Endothelial cell of umbilical vein (primary cell): ENCODE results near the gene NPTX1. TPM values are rescaled to one million over a fixed set of nuclear protein-coding genes. Genes with fewer than 3 reads are reported as not detected.

Experiments
- BruUV-seq: library from RNA; stranded (reverse); fragments of 400-500 nt; replicated peaks from 2 replicates; lab custom pipeline; 2021; lab: Mats Ljungman, UMichigan
- CTCF ChIA-PET: fragments of 300-600, 350-600 bp; sonication (Branson Sonifier 250); formaldehyde crosslinking; loops from one replicate; lab custom pipeline; 2021; ENCODE audit warnings: antibody characterized with exemption, inconsistent platforms; lab: Charles Lee
- POLR2A ChIA-PET: fragments of 300-600, 350-600 bp; sonication (Branson Sonifier 250); formaldehyde crosslinking; loops from one replicate; lab custom pipeline; 2021; ENCODE audit warnings: antibody characterized with exemption, inconsistent platforms; lab: Charles Lee
- DNase-seq: peaks from one replicate; pipeline ENCODE4 v3.0.0-alpha.2; 2011; ENCODE audit warnings: low read depth, low spot score
- FAIRE-seq: peaks from 2 replicates; lab custom pipeline; 2011; peaks lifted over from hg19 to GRCh38; lab: Jason Lieb, UNC
- H2AFZ ChIP-seq: 2 replicates; pipeline ENCODE4 v1.6.0; 2012; ENCODE audit warnings: low read depth, low read length, control low read depth, inconsistent platforms
- H3K27ac ChIP-seq: 2 replicates; pipeline ENCODE4 v1.5.1; 2011; ENCODE audit warnings: low read depth, mild to moderate bottlenecking, control low read depth, low read length, moderate library complexity; ENCODE audit not compliant: insufficient read depth
- H3K27me3 ChIP-seq, 2 experiments: 2 replicates each; pipeline versions ENCODE4 v1.6.0 to v1.6.1; 2011; ENCODE audit warnings: low read length in 2 of 2, mixed read lengths in 1 of 2; ENCODE audit not compliant: control insufficient read depth in 2 of 2, insufficient read depth in 2 of 2
- H3K36me3 ChIP-seq, 2 experiments: 2 replicates in 1 of 2; 3 replicates in 1 of 2; pipeline ENCODE4 v1.5.1; 2011; ENCODE audit warnings: low read length in 2 of 2, mild to moderate bottlenecking in 1 of 2, moderate library complexity in 1 of 2; ENCODE audit not compliant: control insufficient read depth in 2 of 2, insufficient read depth in 2 of 2; ENCODE audit errors: extremely low read depth in 1 of 2
- H3K4me1 ChIP-seq: 3 replicates; pipeline ENCODE4 v1.5.1; 2011; ENCODE audit warnings: mild to moderate bottlenecking, low read length; ENCODE audit not compliant: control insufficient read depth, insufficient read depth; ENCODE audit errors: extremely low read depth
- H3K4me2 ChIP-seq: 2 replicates; pipeline ENCODE4 v1.6.1; 2011; ENCODE audit warnings: low read length, control low read depth, mixed read lengths; ENCODE audit not compliant: insufficient read depth
- H3K4me3 ChIP-seq, 3 experiments: fragments of 200-600 bp in 1 of 3; sonication (generic), shearing (Covaris generic) in 1 of 3; replicated peaks in 1 of 3; 2 replicates each; pipeline ENCODE4 v1.5.1; 2011 to 2016; ENCODE audit warnings: control low read depth in 3 of 3, low read length in 3 of 3, mild to moderate bottlenecking in 2 of 3, inconsistent platforms in 1 of 3, low read depth in 1 of 3, moderate library complexity in 1 of 3; ENCODE audit not compliant: insufficient read depth in 1 of 3
- H3K79me2 ChIP-seq: 2 replicates; pipeline ENCODE4 v1.6.0; 2012; ENCODE audit warnings: low read length, inconsistent platforms; ENCODE audit not compliant: control insufficient read depth, insufficient read depth
- H3K9ac ChIP-seq: replicated peaks from 2 replicates; pipeline ENCODE3; 2011; ENCODE audit warnings: low read length, control low read depth; ENCODE audit not compliant: insufficient read depth; ENCODE audit errors: extremely low read depth
- H3K9me1 ChIP-seq: replicated peaks from 3 replicates; pipeline ENCODE4 v1.6.0; 2011; ENCODE audit warnings: mild to moderate bottlenecking, low read length; ENCODE audit not compliant: control insufficient read depth, insufficient read depth; ENCODE audit errors: extremely low read depth
- H3K9me3 ChIP-seq: replicated peaks from 2 replicates; pipeline ENCODE4 v1.5.1; 2012; ENCODE audit warnings: low read length, inconsistent platforms; ENCODE audit not compliant: control insufficient read depth, insufficient read depth
- H4K20me1 ChIP-seq: replicated peaks from 2 replicates; pipeline ENCODE3; 2011; ENCODE audit warnings: mild to moderate bottlenecking, low read length; ENCODE audit not compliant: control insufficient read depth, insufficient read depth; ENCODE audit errors: extremely low read depth
- CTCF ChIP-seq, 2 donors: IDR thresholded peaks; 1 replicate in 1 of 2; 2 replicates in 1 of 2; pipeline ENCODE4 v1.5.1; 2011; ENCODE audit warnings: low read length in 2 of 2, mild to moderate bottlenecking in 2 of 2, moderate library complexity in 2 of 2, control low read depth in 1 of 2, inconsistent platforms in 1 of 2, low read depth in 1 of 2; ENCODE audit not compliant: insufficient read depth in 1 of 2; ENCODE audit errors: extremely low read depth in 1 of 2
- EZH2 ChIP-seq: IDR thresholded peaks from 2 replicates; pipeline ENCODE4 v1.6.1; 2012; ENCODE audit warnings: borderline replicate concordance, low read depth, mild to moderate bottlenecking, moderate library complexity, low read length, inconsistent platforms; ENCODE audit not compliant: severe bottlenecking
- FOS ChIP-seq: IDR thresholded peaks from 2 replicates; pipeline ENCODE4 v1.6.1; 2011; ENCODE audit warnings: mild to moderate bottlenecking, low read length, moderate library complexity, borderline replicate concordance; ENCODE audit not compliant: insufficient read depth
- GATA2 ChIP-seq: IDR thresholded peaks from 2 replicates; pipeline ENCODE4 v1.7.0; 2011; ENCODE audit warnings: low read depth, mild to moderate bottlenecking, moderate library complexity, mixed read lengths, low read length; ENCODE audit not compliant: insufficient read length, insufficient read depth
- JUN ChIP-seq: IDR thresholded peaks from 2 replicates; pipeline ENCODE4 v1.6.1; 2011; ENCODE audit warnings: borderline replicate concordance, low read depth; ENCODE audit not compliant: insufficient read length, insufficient read depth
- MAX ChIP-seq: IDR thresholded peaks from 2 replicates; pipeline ENCODE4 v1.6.1; 2011; ENCODE audit not compliant: insufficient read depth, insufficient read length
- MYC ChIP-seq: IDR thresholded peaks from one replicate; pipeline ENCODE4 v1.6.1; 2011; ENCODE audit warnings: mild to moderate bottlenecking, low read depth, low read length
- POLR2A ChIP-seq: IDR thresholded peaks from 2 replicates; pipeline ENCODE4 v1.6.1; 2012; ENCODE audit warnings: low read depth, mild to moderate bottlenecking, control low read depth, low read length
- POLR2AphosphoS5 ChIP-seq: IDR thresholded peaks from 2 replicates; pipeline ENCODE4 v1.6.1; 2012; ENCODE audit warnings: low read depth, mild to moderate bottlenecking, control low read depth, low read length, moderate library complexity; ENCODE audit not compliant: insufficient read depth
- dilution Hi-C: fragments of 300-500 bp; cut with MboI; formaldehyde crosslinking; loops from one replicate; pipeline ENCODE4 v1.15.0; 2019; ENCODE audit warnings: low sequenced_read_pairs; ENCODE audit not compliant: extremely low pct_ligation_motif_present
- intact Hi-C: fragments of 100-400 bp; cut with micrococcal nuclease; formaldehyde crosslinking; loops from one replicate; pipeline ENCODE4 v1.10.0; 2022
- polyA plus RNA-seq, 4 experiments: library from polyadenylated mRNA; depleted of rRNA in 3 of 4; stranded (reverse) in 3 of 4; unstranded in 1 of 4; fragments of >200 nt; gene quantifications; 2 replicates each; pipeline versions ENCODE4 v1.2.1 to v1.2.3, GENCODE V29; 2011 to 2012; ENCODE audit warnings: missing spikeins in 1 of 4
- total RNA-seq: library from RNA; stranded (reverse); gene quantifications from 2 replicates; pipeline ENCODE4 v1.2.3, GENCODE V29; 2021

The NPTX1 gene
- total and polyA plus RNA-seq, 2 donors (not counting 3 experiments of a cell fraction or from before 2014, with no cell fraction given) = 0.03 TPM; not detected in 1

GRCh38 chr17:80454557-80455335 lies 21.7 kb downstream of the NPTX1 start:
- H3K27me3 ChIP-seq = peaks cover 0 to 6% of the 10 kb centered on the region in 2 experiments
- H3K36me3 ChIP-seq = no peaks in the 10 kb centered on the region
- no peaks in the 10 kb centered on the region for H3K9me1 ChIP-seq
- no peaks in the 10 kb centered on the region for H4K20me1 ChIP-seq
- BruUV-seq = TSS peak; percentile 93
- H3K9ac ChIP-seq = peak overlapping the region; percentile 89
- dilution Hi-C loops (no loop called here), intact Hi-C loops (loop anchor here (1.0 to 2.0 kb wide), 4 partner anchors 13 to 438 kb away; partner anchors contain the start of gene ENDOV)
- FAIRE-seq (peak; percentile 92), DNase-seq (peak; percentile 94)
- H3K4me1 ChIP-seq = peaks cover 9% of the 10 kb centered on the region
- CTCF ChIA-PET = interaction anchor here (0.7 to 2.8 kb wide), 13 partner anchors 14 to 568 kb away, joined by 3 to 12 read pairs (median 4); no protein-coding TSS in a partner anchor
- peak overlapping the region; percentile 54 for H2AFZ ChIP-seq
- peak overlapping the region; percentile 72 for H3K27ac ChIP-seq
- no peaks in the 10 kb centered on the region for H3K9me3 ChIP-seq
- H3K79me2 ChIP-seq = no peaks in the 10 kb centered on the region
- peak overlapping the region; percentile 89 for H3K4me2 ChIP-seq
- POLR2A ChIA-PET = interaction anchor here (0.5 to 1.0 kb wide), 4 partner anchors 19 to 550 kb away, joined by 3 to 4 read pairs (median 4); partner anchors contain the start of genes NPTX1 and RPTOR
- TF ChIP-seq CTCF (IDR thresholded peaks at IDR 0.05; ENCODE audit: extremely low read depth in 1 of 2, insufficient read depth in 1 of 2, low read depth in 1 of 2, low read length in 2 of 2) (no peak), EZH2 (no peak), JUN (no peak), MAX (peak; percentile 65), GATA2 (no peak), POLR2A (peak; percentile 97), MYC (peak; percentile 66), FOS (no peak), POLR2AphosphoS5 (peak; percentile 99)
- peak overlapping the region; percentile 40 to 69 (median 56) for H3K4me3 ChIP-seq
